Tibial nerve (tissue), 4 donors: ENCODE results near the gene PCDH9. TPM values are rescaled to one million over a fixed set of nuclear protein-coding genes. Genes with fewer than 3 reads are reported as not detected.

Source experiments
- DNase-seq, 2 donors: peaks; one replicate each; pipeline ENCODE4 v3.0.0-alpha.2; 2019; ENCODE audit warnings: low spot score in 2 of 2
- H3K27ac ChIP-seq, 4 donors: fragments of 200-600 bp; sonication (generic) in 3 of 4; one replicate each; pipeline ENCODE4 v1.5.1; 2017 to 2019; ENCODE audit warnings: mild to moderate bottlenecking in 1 of 4
- H3K27me3 ChIP-seq, 2 donors: fragments of 200-600 bp; sonication (generic) in 1 of 2; one replicate each; pipeline versions ENCODE4 v1.5.1 to v1.6.0; 2017 to 2019
- H3K36me3 ChIP-seq, 3 donors: fragments of 200-600 bp; sonication (generic); one replicate each; pipeline ENCODE4 v1.5.1; 2018 to 2019
- H3K4me1 ChIP-seq, 4 donors: fragments of 200-600 bp; sonication (generic) in 3 of 4; one replicate each; pipeline ENCODE4 v1.5.1; 2017 to 2019
- H3K4me3 ChIP-seq, 4 donors: fragments of 200-600 bp; sonication (generic) in 3 of 4; one replicate each; pipeline ENCODE4 v1.5.1; 2017 to 2019; ENCODE audit warnings: mild to moderate bottlenecking in 1 of 4, moderate library complexity in 1 of 4
- H3K9me3 ChIP-seq, 4 donors: fragments of 200-600 bp; sonication (generic) in 3 of 4; one replicate each; pipeline ENCODE4 v1.5.1; 2017 to 2019
- CTCF ChIP-seq, 5 experiments: fragments of 200-600 bp in 3 of 5; fragments of 450-650 bp in 2 of 5; sonication (generic) in 3 of 5; IDR thresholded peaks; one replicate each; pipeline ENCODE4 v1.5.1; 2016 to 2019; ENCODE audit warnings: antibody characterized with exemption in 5 of 5, mild to moderate bottlenecking in 3 of 5, moderate library complexity in 2 of 5
- EP300 ChIP-seq, 2 donors: sonication (generic); formaldehyde crosslinking; IDR thresholded peaks; one replicate each; pipeline ENCODE4 v1.6.1; 2017; ENCODE audit warnings: antibody characterized with exemption in 2 of 2, mild to moderate bottlenecking in 1 of 2
- POLR2A ChIP-seq, 2 donors: fragments of 450-650 bp; IDR thresholded peaks; one replicate each; pipeline ENCODE4 v1.6.1; 2017; ENCODE audit warnings: antibody characterized with exemption in 2 of 2, mild to moderate bottlenecking in 2 of 2, moderate library complexity in 2 of 2
- WGBS, 2 donors: methylation state at CpG; one replicate each; pipeline ENCODE4 v1.1.5; 2018; 5-methylcytosine and 5-hydroxymethylcytosine counted together
- total RNA-seq, 4 donors: library from RNA; depleted of rRNA; stranded (reverse); fragments of >200 nt; gene quantifications; one replicate each; pipeline ENCODE4 v1.1.0, GENCODE V29; 2016

PCDH9 gene
- total RNA-seq, 4 donors from 2014 or later = 11.8 to 28.6 (median 14.4) TPM

GRCh38 chr13:66577358-66577757 lies 652.8 kb downstream of the PCDH9 start:
- Histone ChIP-seq H3K9me3 (no peaks in the 10 kb centered on the region), H3K36me3 (no peaks in the 10 kb centered on the region), H3K27ac (no peak overlapping the region), H3K4me3 (no peak overlapping the region), H3K27me3 (no peaks in the 10 kb centered on the region), H3K4me1 (no peaks in the 10 kb centered on the region)
- 86 to 92% methylated on average over 2 of the region's 2 CpGs for WGBS, 2 donors
- no peak for DNase-seq
- no peak for TF ChIP-seq CTCF (IDR thresholded peaks at IDR 0.05)
- no peak for TF ChIP-seq POLR2A (IDR thresholded peaks at IDR 0.05)
- no peak for TF ChIP-seq EP300 (IDR thresholded peaks at IDR 0.05)

GRCh38 chr13:66576381-66576780 lies 653.8 kb downstream of the PCDH9 start:
- H3K4me3 ChIP-seq = no peak overlapping the region
- no peaks in the 10 kb centered on the region for H3K9me3 ChIP-seq
- no peaks in the 10 kb centered on the region for H3K4me1 ChIP-seq
- no peaks in the 10 kb centered on the region for H3K36me3 ChIP-seq
- H3K27me3 ChIP-seq = no peaks in the 10 kb centered on the region
- no peak for TF ChIP-seq POLR2A (IDR thresholded peaks at IDR 0.05)
- TF ChIP-seq EP300 (IDR thresholded peaks at IDR 0.05) = no peak
- TF ChIP-seq CTCF (IDR thresholded peaks at IDR 0.05) = no peak
- DNase-seq = no peak
- no peak overlapping the region for H3K27ac ChIP-seq
- WGBS, 2 donors = 79 to 88% methylated on average over 1 of the region's 1 CpG

GRCh38 chr13:66574606-66575005 lies 655.5 kb downstream of the PCDH9 start:
- H3K4me3 ChIP-seq = no peak overlapping the region
- H3K4me1 ChIP-seq = no peaks in the 10 kb centered on the region
- H3K27ac ChIP-seq = no peak overlapping the region
- H3K9me3 ChIP-seq = no peaks in the 10 kb centered on the region
- no peaks in the 10 kb centered on the region for H3K36me3 ChIP-seq
- TF ChIP-seq CTCF (IDR thresholded peaks at IDR 0.05) (no peak), EP300 (IDR thresholded peaks at IDR 0.05) (no peak), POLR2A (IDR thresholded peaks at IDR 0.05) (no peak)
- WGBS, 2 donors = 46 to 63% methylated on average over 6 of the region's 6 CpGs
- no peak for DNase-seq
- no peaks in the 10 kb centered on the region for H3K27me3 ChIP-seq

- no peak for TF ChIP-seq CTCF (IDR thresholded peaks at IDR 0.05)
- TF ChIP-seq EP300 (IDR thresholded peaks at IDR 0.05) = no peak
- TF ChIP-seq POLR2A (IDR thresholded peaks at IDR 0.05) = no peak
- no peak overlapping the region for H3K4me3 ChIP-seq
- no peak overlapping the region for H3K27ac ChIP-seq
- H3K4me1 ChIP-seq = no peaks in the 10 kb centered on the region
- DNase-seq = no peak
- WGBS, 2 donors = 88 to 95% methylated on average over 5 of the region's 5 CpGs
- no peaks in the 10 kb centered on the region for H3K36me3 ChIP-seq
- H3K27me3 ChIP-seq = no peaks in the 10 kb centered on the region
- no peaks in the 10 kb centered on the region for H3K9me3 ChIP-seq
Observed at GRCh38 chr13:66567899-66568612, 662.1 kb downstream of the PCDH9 start.

- Histone ChIP-seq H3K4me1 (no peaks in the 10 kb centered on the region), H3K27me3 (no peaks in the 10 kb centered on the region), H3K36me3 (no peaks in the 10 kb centered on the region), H3K27ac (no peak overlapping the region), H3K9me3 (no peaks in the 10 kb centered on the region), H3K4me3 (no peak overlapping the region)
- no peak for DNase-seq
- TF ChIP-seq CTCF (IDR thresholded peaks at IDR 0.05) (no peak), POLR2A (IDR thresholded peaks at IDR 0.05) (no peak), EP300 (IDR thresholded peaks at IDR 0.05) (no peak)
Observed at GRCh38 chr13:66565279-66565678, 664.9 kb downstream of the PCDH9 start.
